Stimulated activated CD4-positive, alpha-beta T cell treated with anti-CD3 and anti-CD28 coated beads, Interleukin-12 subunit alpha, Interleukin-12 subunit beta, amount 100 ng/mL, for 48 hours (primary cell): Measurements from ENCODE around the gene PAOX.
"Not testable (repeated sequence)": the region's sequence is repeated elsewhere in the genome, so short reads cannot be mapped to it uniquely, and the experiment has no call there.

Experiments used
- DNase-seq, 3 donors: peaks; one replicate each; pipeline ENCODE4 v3.0.0-alpha.2; 2020; ENCODE audit warnings: low read depth in 2 of 3, low spot score in 1 of 3

The PAOX gene

GRCh38 chr10:133384071-133384470, 5.0 kb downstream of the PAOX start:
- no peak for DNase-seq

- DNase-seq: no peak
Measured at GRCh38 chr10:133385214-133385613, 6.2 kb downstream of the PAOX start.

GRCh38 chr10:133386951-133387350, 7.9 kb downstream of the PAOX start:
- DNase-seq: not testable (repeated sequence)

- no peak for DNase-seq
Measured at GRCh38 chr10:133388236-133388972, 9.3 kb downstream of the PAOX start.

GRCh38 chr10:133388973-133389818, 10.1 kb downstream of the PAOX start:
- no peak for DNase-seq

- no peak for DNase-seq
Measured at GRCh38 chr10:133390597-133391248, 11.7 kb downstream of the PAOX start.

- DNase-seq: no peak
Measured at GRCh38 chr10:133391249-133391635, 12.2 kb downstream of the PAOX start.

- DNase-seq: no peak
Measured at GRCh38 chr10:133391761-133392518, 12.9 kb downstream of the PAOX start.

- no peak for DNase-seq
Measured at GRCh38 chr10:133393401-133394063, 14.5 kb downstream of the PAOX start.

GRCh38 chr10:133394064-133394663, 15.1 kb downstream of the PAOX start, which contains the start of gene MTG1:
Gene MTG1, plus strand, starts transcription at chr10:133394157. Its CDS starts 64 bp downstream, at chr10:133394221.
- DNase-seq: peak; percentile 88 to 95 (median 92)

GRCh38 chr10:133394801-133395221, 15.7 kb downstream of the PAOX start:
- no peak for DNase-seq

GRCh38 chr10:133396035-133396624, 17.1 kb downstream of the PAOX start:
- no peak for DNase-seq

GRCh38 chr10:133397938-133398337, 18.9 kb downstream of the PAOX start:
- DNase-seq: no peak

GRCh38 chr10:133399123-133399601, 20.1 kb downstream of the PAOX start:
- no peak for DNase-seq

GRCh38 chr10:133400624-133401424, 21.8 kb downstream of the PAOX start:
- DNase-seq: no peak

GRCh38 chr10:133401500-133401899, 22.4 kb downstream of the PAOX start:
- no peak for DNase-seq

- DNase-seq: no peak
Measured at GRCh38 chr10:133401981-133402725, 23.1 kb downstream of the PAOX start.

- no peak for DNase-seq
Measured at GRCh38 chr10:133403359-133403758, 24.3 kb downstream of the PAOX start.
